Activated T-cell treated with anti-CD3 and anti-CD28 coated beads, Interleukin-2, amount 50 U/mL, for 4 hours (primary cell): ENCODE data around the gene SFRP5. TPM values are rescaled to one million over a fixed set of nuclear protein-coding genes. Genes with fewer than 3 reads are reported as not detected.

Experiments used
- ATAC-seq, 2 donors: fragments of 200-7000 bp; cut with Tn5 transposase; one replicate each; pipeline ENCODE4 v1.10.0; 2021
- DNase-seq: peaks from one replicate; pipeline ENCODE4 v3.0.0-alpha.2; 2020
- H3K27me3 Mint-ChIP-seq: one replicate; pipeline ENCODE4 v1.8.0; 2021; ENCODE audit warnings: low read depth, mixed read lengths
- H3K36me3 Mint-ChIP-seq: one replicate; pipeline ENCODE4 v1.8.0; 2022; ENCODE audit warnings: mixed read lengths; ENCODE audit not compliant: insufficient read depth
- H3K4me1 Mint-ChIP-seq: one replicate; pipeline ENCODE4 v1.8.0; 2021; ENCODE audit warnings: low read depth, mixed read lengths
- H3K4me3 Mint-ChIP-seq: one replicate; pipeline ENCODE4 v1.8.0; 2021; ENCODE audit warnings: mild to moderate bottlenecking, moderate library complexity, mixed read lengths
- H3K9me3 Mint-ChIP-seq: one replicate; pipeline ENCODE4 v1.8.0; 2021; ENCODE audit warnings: mixed read lengths
- total RNA-seq, 3 donors: library from RNA; stranded (reverse); gene quantifications; one replicate each; pipeline ENCODE4 v1.2.1, GENCODE V29; 2021

Gene SFRP5
- total RNA-seq, 3 donors from 2014 or later = 0.13 to 0.28 TPM; not detected in 1

- Mint-ChIP-seq H3K27me3 (no peaks in the 10 kb centered on the region), H3K4me3 (no peak overlapping the region), H3K4me1 (peaks cover 32% of the 10 kb centered on the region), H3K36me3 (no peaks in the 10 kb centered on the region), H3K9me3 (no peaks in the 10 kb centered on the region)
- no peak for ATAC-seq
- no peak for DNase-seq
Measured at GRCh38 chr10:97779975-97780374, 8.2 kb upstream of the SFRP5 start.

- DNase-seq (no peak), ATAC-seq (no peak)
- Mint-ChIP-seq H3K27me3 (no peaks in the 10 kb centered on the region), H3K4me1 (peaks cover 32% of the 10 kb centered on the region), H3K9me3 (no peaks in the 10 kb centered on the region), H3K4me3 (no peak overlapping the region), H3K36me3 (no peaks in the 10 kb centered on the region)
Measured at GRCh38 chr10:97779492-97779891, 7.7 kb upstream of the SFRP5 start.

GRCh38 chr10:97778452-97779302 lies 6.9 kb upstream of the SFRP5 start:
- no peaks in the 10 kb centered on the region for H3K27me3 Mint-ChIP-seq
- no peaks in the 10 kb centered on the region for H3K36me3 Mint-ChIP-seq
- DNase-seq (no peak), ATAC-seq (no peak)
- H3K9me3 Mint-ChIP-seq = no peaks in the 10 kb centered on the region
- H3K4me1 Mint-ChIP-seq = peaks cover 32% of the 10 kb centered on the region
- H3K4me3 Mint-ChIP-seq = no peak overlapping the region

- ATAC-seq = no peak
- no peak for DNase-seq
- Mint-ChIP-seq H3K4me3 (no peak overlapping the region), H3K27me3 (peaks cover 8% of the 10 kb centered on the region), H3K36me3 (no peaks in the 10 kb centered on the region), H3K9me3 (no peaks in the 10 kb centered on the region), H3K4me1 (peaks cover 25% of the 10 kb centered on the region)
Measured at GRCh38 chr10:97777143-97777542, 5.3 kb upstream of the SFRP5 start.

- peaks cover 24% of the 10 kb centered on the region for H3K27me3 Mint-ChIP-seq
- no peaks in the 10 kb centered on the region for H3K9me3 Mint-ChIP-seq
- no peak for DNase-seq
- no peak overlapping the region for H3K4me3 Mint-ChIP-seq
- H3K36me3 Mint-ChIP-seq = no peaks in the 10 kb centered on the region
- peaks cover 17% of the 10 kb centered on the region for H3K4me1 Mint-ChIP-seq
- ATAC-seq = no peak
Measured at GRCh38 chr10:97774811-97775294, 3.1 kb upstream of the SFRP5 start.

- DNase-seq (no peak), ATAC-seq (no peak)
- Mint-ChIP-seq H3K4me3 (no peak overlapping the region), H3K36me3 (peaks cover 1% of the 10 kb centered on the region), H3K9me3 (no peaks in the 10 kb centered on the region), H3K27me3 (peaks cover 31% of the 10 kb centered on the region), H3K4me1 (peaks cover 15% of the 10 kb centered on the region)
Measured at GRCh38 chr10:97773096-97773495, 1.3 kb upstream of the SFRP5 start.

GRCh38 chr10:97771055-97771891 lies 526 bp downstream of the SFRP5 start:
- peak overlapping the region; percentile 69 for H3K4me3 Mint-ChIP-seq
- no peaks in the 10 kb centered on the region for H3K9me3 Mint-ChIP-seq

GRCh38 chr10:97770255-97770654 lies 1.5 kb downstream of the SFRP5 start:
- ATAC-seq = no peak
- Mint-ChIP-seq H3K27me3 (peaks cover 31% of the 10 kb centered on the region), H3K4me1 (peaks cover 15% of the 10 kb centered on the region), H3K36me3 (peaks cover 1% of the 10 kb centered on the region), H3K9me3 (no peaks in the 10 kb centered on the region), H3K4me3 (peak overlapping the region; percentile 31)
- no peak for DNase-seq

More at GRCh38 chr10:97771055-97771891, 526 bp downstream of the SFRP5 start:
- ATAC-seq (peak; percentile 65 to 67), DNase-seq (no peak)
- Mint-ChIP-seq H3K27me3 (peaks cover 31% of the 10 kb centered on the region), H3K4me1 (peaks cover 15% of the 10 kb centered on the region), H3K36me3 (peaks cover 1% of the 10 kb centered on the region)

- H3K4me3 Mint-ChIP-seq = no peak overlapping the region
- H3K4me1 Mint-ChIP-seq = peaks cover 15% of the 10 kb centered on the region
- ATAC-seq (no peak), DNase-seq (no peak)
- H3K27me3 Mint-ChIP-seq = peaks cover 31% of the 10 kb centered on the region
- no peaks in the 10 kb centered on the region for H3K9me3 Mint-ChIP-seq
- peaks cover 5% of the 10 kb centered on the region for H3K36me3 Mint-ChIP-seq
Measured at GRCh38 chr10:97768322-97769315, 3.2 kb downstream of the SFRP5 start.

GRCh38 chr10:97766996-97767924 lies 4.5 kb downstream of the SFRP5 start:
- DNase-seq (no peak), ATAC-seq (no peak)
- peaks cover 5% of the 10 kb centered on the region for H3K36me3 Mint-ChIP-seq
- no peak overlapping the region for H3K4me3 Mint-ChIP-seq
- peaks cover 14% of the 10 kb centered on the region for H3K4me1 Mint-ChIP-seq
- no peaks in the 10 kb centered on the region for H3K9me3 Mint-ChIP-seq
- peaks cover 25% of the 10 kb centered on the region for H3K27me3 Mint-ChIP-seq

- peaks cover 9% of the 10 kb centered on the region for H3K4me1 Mint-ChIP-seq
- no peak for DNase-seq
- H3K9me3 Mint-ChIP-seq = no peaks in the 10 kb centered on the region
Measured at GRCh38 chr10:97766106-97766810, 5.5 kb downstream of the SFRP5 start.

GRCh38 chr10:97765201-97765600 lies 6.6 kb downstream of the SFRP5 start:
- Mint-ChIP-seq H3K4me1 (peaks cover under 1% of the 10 kb centered on the region), H3K36me3 (peaks cover 18% of the 10 kb centered on the region), H3K4me3 (no peak overlapping the region), H3K9me3 (no peaks in the 10 kb centered on the region), H3K27me3 (peaks cover 10% of the 10 kb centered on the region)
- ATAC-seq = no peak
- DNase-seq = no peak

More at GRCh38 chr10:97766106-97766810, 5.5 kb downstream of the SFRP5 start:
- no peak for ATAC-seq
- peaks cover 13% of the 10 kb centered on the region for H3K36me3 Mint-ChIP-seq
- H3K27me3 Mint-ChIP-seq = peaks cover 20% of the 10 kb centered on the region
- no peak overlapping the region for H3K4me3 Mint-ChIP-seq
